HEK293 (cell line): ENCODE measurements around the gene C18orf32.

Experiments used
- ATF2 ChIP-seq: fragments of 450-650 bp; formaldehyde crosslinking; IDR thresholded peaks from 2 replicates; pipeline ENCODE4 v1.5.1; 2016; ENCODE audit warnings: missing biosample characterization, missing genetic modification characterization, low read depth
- GLIS2 ChIP-seq: fragments of 450-650 bp; formaldehyde crosslinking; IDR thresholded peaks from 2 replicates; pipeline ENCODE4 v1.5.1; 2016; ENCODE audit warnings: missing biosample characterization, missing genetic modification characterization
- INSM2 ChIP-seq: fragments of 450-650 bp; formaldehyde crosslinking; IDR thresholded peaks from 2 replicates; pipeline ENCODE4 v1.5.1; 2016; ENCODE audit warnings: missing biosample characterization, missing genetic modification characterization
- KLF7 ChIP-seq: fragments of 450-650 bp; formaldehyde crosslinking; IDR thresholded peaks from 2 replicates; pipeline ENCODE4 v1.5.1; 2016; ENCODE audit warnings: missing biosample characterization, missing genetic modification characterization, borderline replicate concordance
- MZF1 ChIP-seq: fragments of 450-650 bp; formaldehyde crosslinking; IDR thresholded peaks from 2 replicates; pipeline ENCODE4 v1.5.1; 2017; ENCODE audit warnings: missing biosample characterization, missing genetic modification characterization, borderline replicate concordance
- OSR2 ChIP-seq: fragments of 450-650 bp; formaldehyde crosslinking; IDR thresholded peaks from 2 replicates; pipeline ENCODE4 v1.5.1; 2016; ENCODE audit warnings: missing biosample characterization, missing genetic modification characterization
- OVOL3 ChIP-seq: fragments of 450-650 bp; formaldehyde crosslinking; IDR thresholded peaks from 2 replicates; pipeline ENCODE4 v1.5.1; 2016; ENCODE audit warnings: missing biosample characterization, missing genetic modification characterization
- SCRT1 ChIP-seq: fragments of 450-650 bp; formaldehyde crosslinking; IDR thresholded peaks from 2 replicates; pipeline ENCODE4 v1.5.1; 2016; ENCODE audit warnings: missing biosample characterization, missing genetic modification characterization, borderline replicate concordance
- SP7 ChIP-seq: fragments of 450-650 bp; formaldehyde crosslinking; IDR thresholded peaks from 2 replicates; pipeline ENCODE4 v1.5.1; 2016; ENCODE audit warnings: missing biosample characterization, missing genetic modification characterization
- WT1 ChIP-seq: fragments of 450-650 bp; formaldehyde crosslinking; IDR thresholded peaks from 2 replicates; pipeline ENCODE4 v1.5.1; 2016; ENCODE audit warnings: missing biosample characterization, missing genetic modification characterization
- ZBTB10 ChIP-seq: fragments of 450-650 bp; formaldehyde crosslinking; IDR thresholded peaks from 2 replicates; pipeline ENCODE4 v1.5.1; 2016; ENCODE audit warnings: missing biosample characterization, missing genetic modification characterization
- ZFP37 ChIP-seq: fragments of 450-650 bp; formaldehyde crosslinking; IDR thresholded peaks from 2 replicates; pipeline ENCODE4 v1.5.1; 2016; ENCODE audit warnings: missing biosample characterization, missing genetic modification characterization
- ZNF112 ChIP-seq: fragments of 450-650 bp; formaldehyde crosslinking; IDR thresholded peaks from 2 replicates; pipeline ENCODE4 v1.5.0; 2017; ENCODE audit warnings: missing biosample characterization, missing genetic modification characterization
- ZNF146 ChIP-seq: fragments of 450-650 bp; formaldehyde crosslinking; IDR thresholded peaks from 2 replicates; pipeline ENCODE4 v1.5.1; 2016; ENCODE audit warnings: missing biosample characterization, missing genetic modification characterization
- ZNF280C ChIP-seq: fragments of 450-650 bp; formaldehyde crosslinking; IDR thresholded peaks from 2 replicates; pipeline ENCODE4 v1.5.1; 2016; ENCODE audit warnings: missing biosample characterization, missing genetic modification characterization
- ZNF398 ChIP-seq: fragments of 450-650 bp; formaldehyde crosslinking; IDR thresholded peaks from 2 replicates; pipeline ENCODE4 v1.5.1; 2017; ENCODE audit warnings: missing biosample characterization, missing genetic modification characterization
- ZNF521 ChIP-seq: fragments of 450-650 bp; formaldehyde crosslinking; IDR thresholded peaks from 2 replicates; pipeline ENCODE4 v1.5.1; 2017; ENCODE audit warnings: missing biosample characterization, mild to moderate bottlenecking, missing genetic modification characterization
- ZNF529 ChIP-seq: fragments of 450-650 bp; formaldehyde crosslinking; IDR thresholded peaks from 2 replicates; pipeline ENCODE4 v1.5.1; 2017; ENCODE audit warnings: missing genetic modification characterization, missing biosample characterization; ENCODE audit not compliant: insufficient replicate concordance
- ZNF549 ChIP-seq: fragments of 450-650 bp; IDR thresholded peaks from 2 replicates; pipeline ENCODE4 v1.5.1; 2018; ENCODE audit warnings: missing biosample characterization, missing genetic modification characterization, mild to moderate bottlenecking, inconsistent platforms, moderate library complexity
- ZNF580 ChIP-seq: fragments of 450-650 bp; formaldehyde crosslinking; IDR thresholded peaks from 2 replicates; pipeline ENCODE4 v1.5.1; 2016; ENCODE audit warnings: missing biosample characterization, missing genetic modification characterization
- ZNF645 ChIP-seq: fragments of 450-650 bp; formaldehyde crosslinking; IDR thresholded peaks from 2 replicates; pipeline ENCODE4; 2016; ENCODE audit warnings: missing biosample characterization, missing genetic modification characterization
- ZNF792 ChIP-seq: fragments of 450-650 bp; formaldehyde crosslinking; IDR thresholded peaks from 2 replicates; pipeline ENCODE4 v1.5.1; 2016; ENCODE audit warnings: missing biosample characterization, missing genetic modification characterization

C18orf32 gene

GRCh38 chr18:49486953-49487710 is at the start of gene C18orf32 (continued):
- TF ChIP-seq SP7 (tag by site-specific recombination) = peak; percentile 79
- TF ChIP-seq ZNF549 (tag by site-specific recombination) = no peak
- peak; percentile 87 for TF ChIP-seq ZNF580
- TF ChIP-seq ZBTB10 (tag by site-specific recombination) = peak; percentile 88
- TF ChIP-seq GLIS2 (tag by site-specific recombination) = peak; percentile 40; the same call in 1 of the 2 replicates
- TF ChIP-seq INSM2 (tag by site-specific recombination) = no peak
- peak; percentile 29; the same call in 1 of the 2 replicates for TF ChIP-seq ZNF792 (tag by site-specific recombination)
- no peak for TF ChIP-seq MZF1 (tag by site-specific recombination)
- TF ChIP-seq ZNF146 (tag by site-specific recombination) = 0 out of 2 replicates have a peak, but pooled peaks have one; percentile 14
- TF ChIP-seq ZNF280C (tag by site-specific recombination) = no peak
- TF ChIP-seq SCRT1 (tag by site-specific recombination) = no peak
- TF ChIP-seq OSR2 (tag by site-specific recombination) = peak; percentile 79
- TF ChIP-seq ZNF398 (tag by site-specific recombination) = 0 out of 2 replicates have a peak, but pooled peaks have one; percentile 20
- peak; percentile 87 for TF ChIP-seq ZFP37 (tag by site-specific recombination)
- TF ChIP-seq OVOL3 = 0 out of 2 replicates have a peak, but pooled peaks have one; percentile 70
- TF ChIP-seq ZNF645 (tag by site-specific recombination) = no peak
- TF ChIP-seq ZNF529 = no peak
- 0 out of 2 replicates have a peak, but pooled peaks have one; percentile 39 for TF ChIP-seq KLF7 (tag by site-specific recombination)
- no peak for TF ChIP-seq ZNF521 (tag by site-specific recombination)
- no peak for TF ChIP-seq ZNF112 (tag by site-specific recombination)
- peak; percentile 59; the same call in 1 of the 2 replicates for TF ChIP-seq ATF2
- no peak; the same call in 1 of the 2 replicates for TF ChIP-seq WT1
